HG03108 (cell line): ENCODE measurements around the gene SLC1A1.
"Not testable (repeated sequence)": the region's sequence is repeated elsewhere in the genome, so short reads cannot be mapped to it uniquely, and the experiment has no call there.

ENCODE experiments used
- ATAC-seq: cut with Tn5 transposase; IDR thresholded peaks from one replicate; pipeline ENCODE4 v1.9.1; 2021; ENCODE audit warnings: moderate library complexity; ENCODE audit not compliant: unreplicated experiment

Gene SLC1A1

GRCh38 chr9:4540425-4540824 lies 50.2 kb downstream of the SLC1A1 start:
- ATAC-seq, result no peak

- ATAC-seq, result no peak
These were observed 51.0 kb downstream of the SLC1A1 start for GRCh38 chr9:4541281-4541680.

GRCh38 chr9:4541856-4542255 lies 51.6 kb downstream of the SLC1A1 start:
- no peak for ATAC-seq

- not testable (repeated sequence) for ATAC-seq
These were observed 54.4 kb downstream of the SLC1A1 start for GRCh38 chr9:4544714-4545113.

GRCh38 chr9:4547016-4547415 lies 56.7 kb downstream of the SLC1A1 start:
- ATAC-seq, result no peak

GRCh38 chr9:4548811-4549725 lies 58.8 kb downstream of the SLC1A1 start:
- ATAC-seq, result no peak

- ATAC-seq, result no peak
These were observed 59.6 kb downstream of the SLC1A1 start for GRCh38 chr9:4549751-4550295.

GRCh38 chr9:4550777-4551484 lies 60.7 kb downstream of the SLC1A1 start:
- no peak for ATAC-seq

- no peak for ATAC-seq
These were observed 63.7 kb downstream of the SLC1A1 start for GRCh38 chr9:4553951-4554381.

- no peak for ATAC-seq
These were observed 65.0 kb downstream of the SLC1A1 start for GRCh38 chr9:4555236-4555635.

GRCh38 chr9:4558371-4558998 lies 68.2 kb downstream of the SLC1A1 start:
- ATAC-seq, result no peak

GRCh38 chr9:4559261-4560182 lies 69.3 kb downstream of the SLC1A1 start:
- ATAC-seq, result peak; percentile 60

- no peak for ATAC-seq
These were observed 72.8 kb downstream of the SLC1A1 start for GRCh38 chr9:4563105-4563504.

GRCh38 chr9:4566806-4567205 lies 76.5 kb downstream of the SLC1A1 start:
- ATAC-seq, result no peak

GRCh38 chr9:4567601-4568000 lies 77.3 kb downstream of the SLC1A1 start:
- no peak for ATAC-seq

- no peak for ATAC-seq
These were observed 78.8 kb downstream of the SLC1A1 start for GRCh38 chr9:4569101-4569500.

- no peak for ATAC-seq
These were observed 82.0 kb downstream of the SLC1A1 start for GRCh38 chr9:4572184-4572826.

- ATAC-seq, result no peak
These were observed 82.9 kb downstream of the SLC1A1 start for GRCh38 chr9:4573176-4573575.

- ATAC-seq, result no peak
These were observed 83.5 kb downstream of the SLC1A1 start for GRCh38 chr9:4573634-4574389.
